ENCODE measurements around the gene DTX1. TPM values are rescaled to one million over a fixed set of nuclear protein-coding genes. Genes with fewer than 3 reads are reported as not detected.

DTX1 gene
- total RNA-seq, 1 experiment from 2014 or later: 3.0 TPM

GRCh38 chr12:113073586-113073985 is 17.1 kb downstream of the DTX1 start:
- Histone ChIP-seq H3T11ph (ENCODE audit: low read length) (no peak overlapping the region), H3K27ac (ENCODE audit: insufficient read length, low read depth, low read length) (no peak overlapping the region), H3K4me1 (ENCODE audit: insufficient read depth, low read length) (no peaks in the 10 kb centered on the region), H2BK12ac (ENCODE audit: insufficient read length, low read depth, low read length) (no peak overlapping the region), H2BK20ac (ENCODE audit: low read depth, low read length, poor library complexity, severe bottlenecking) (no peak overlapping the region), H3K23me2 (ENCODE audit: insufficient read length, low read depth, low read length, poor library complexity, severe bottlenecking) (peaks cover 6% of the 10 kb centered on the region), H3K9ac (ENCODE audit: extremely low read depth, insufficient read length, low read length) (no peak overlapping the region), H4K5ac (ENCODE audit: insufficient read length, low read depth, low read length) (no peak overlapping the region), H3K79me1 (ENCODE audit: insufficient read depth, low read depth, low read length, poor library complexity, severe bottlenecking) (no peaks in the 10 kb centered on the region), H3K27me3 (ENCODE audit: insufficient read depth, low read length) (peaks cover 14% of the 10 kb centered on the region; the same call in 1 of the 2 replicates), H3K4ac (ENCODE audit: low read depth, low read length) (no peak overlapping the region), H3K23ac (ENCODE audit: insufficient read length, low read depth, low read length) (no peak overlapping the region), H2BK120ac (ENCODE audit: low read depth, low read length, poor library complexity, severe bottlenecking) (no peak overlapping the region), H3K4me2 (ENCODE audit: insufficient read depth, insufficient read length, low read length) (no peak overlapping the region), H4K91ac (ENCODE audit: insufficient read length, low read depth, low read length) (no peak overlapping the region), H2AFZ (ENCODE audit: low read length) (no peak overlapping the region), H3K56ac (ENCODE audit: insufficient read length, low read depth, low read length) (no peak overlapping the region), H3K79me2 (ENCODE audit: insufficient read depth, low read length) (no peaks in the 10 kb centered on the region), H3K14ac (ENCODE audit: insufficient read depth, low read length) (no peak overlapping the region), H2BK5ac (ENCODE audit: insufficient read length, low read length) (no peak overlapping the region), H2BK15ac (ENCODE audit: low read depth, low read length) (no peak overlapping the region), H4K8ac (replicated peaks; ENCODE audit: insufficient read length, low read depth, low read length) (no peak overlapping the region), H3K9me3 (ENCODE audit: control insufficient read depth, low read depth, low read length) (no peaks in the 10 kb centered on the region), H4K20me1 (ENCODE audit: control insufficient read depth, insufficient read depth, insufficient read length) (no peaks in the 10 kb centered on the region), H3K18ac (ENCODE audit: insufficient read length, low read depth, low read length) (no peak overlapping the region), H2AK5ac (ENCODE audit: insufficient read length, low read length) (no peak overlapping the region)
- WGBS (ENCODE audit: extremely low coverage, insufficient read length, low lambda C conversion rate): no CpG with 5 or more reads among the region's 3 CpGs
- H3K4me1 Mint-ChIP-seq: peaks cover 10 to 30% of the 10 kb centered on the region in 2 experiments
- no peak overlapping the region for H3K4me3 Mint-ChIP-seq
- H3K27me3 Mint-ChIP-seq (ENCODE audit: low read depth): peaks cover 56% of the 10 kb centered on the region
- H3K27ac Mint-ChIP-seq: no peak overlapping the region
- H3K9me3 Mint-ChIP-seq: no peaks in the 10 kb centered on the region
- TF ChIP-seq CTCF (conservative IDR thresholded peaks at IDR 0.05): no peak
- DNase-seq: no peak
- no peaks in the 10 kb centered on the region; a peak in 1 of 7 replicates for H3K36me3 Mint-ChIP-seq (ENCODE audit: insufficient read depth in 1 of 3, low read depth in 3 of 3)

Data from H9 (cell line).